ENCODE results near the gene ABHD2.

ABHD2 gene

DNA sequence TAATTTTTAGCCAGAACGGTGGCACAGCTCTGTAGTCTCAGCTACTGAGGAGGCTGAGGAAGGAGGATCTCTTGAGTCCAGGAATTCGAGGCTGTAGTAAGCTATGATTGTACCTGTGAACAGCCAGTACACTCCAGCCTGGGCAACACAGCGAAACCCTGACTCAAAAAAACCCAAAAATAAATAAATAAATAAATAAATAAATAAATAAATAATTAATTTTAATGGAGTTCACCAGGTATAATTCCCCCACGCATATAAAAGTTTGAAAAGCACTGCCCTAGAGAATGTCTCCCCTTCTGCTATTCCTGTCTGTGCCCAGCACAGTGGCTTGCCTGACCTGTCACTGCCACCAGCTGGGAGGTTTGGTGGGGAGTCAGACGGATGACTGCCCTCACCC is 137.3 kb downstream of the ABHD2 start:
- Histone ChIP-seq H3K4me2 (ENCODE audit: low read length) (no peak overlapping the region), H3K27ac (ENCODE audit: low read length) (no peak overlapping the region), H3K79me2 (ENCODE audit: low read length) (no peaks in the 10 kb centered on the region), H3K9ac (ENCODE audit: low read length) (no peak overlapping the region), H3K4me1 (ENCODE audit: low read length) (no peaks in the 10 kb centered on the region), H3K4me3 (ENCODE audit: low read length) (no peak overlapping the region), H4K20me1 (ENCODE audit: insufficient read depth, low read length) (no peaks in the 10 kb centered on the region), H3K9me3 (ENCODE audit: insufficient read depth, low read length) (no peaks in the 10 kb centered on the region), H2AFZ (ENCODE audit: low read depth, low read length) (no peak overlapping the region), H3K27me3 (ENCODE audit: low read depth, low read length) (no peaks in the 10 kb centered on the region), H3K36me3 (replicated peaks; ENCODE audit: low read depth, low read length) (no peaks in the 10 kb centered on the region)
- TF ChIP-seq, protein P1, sequence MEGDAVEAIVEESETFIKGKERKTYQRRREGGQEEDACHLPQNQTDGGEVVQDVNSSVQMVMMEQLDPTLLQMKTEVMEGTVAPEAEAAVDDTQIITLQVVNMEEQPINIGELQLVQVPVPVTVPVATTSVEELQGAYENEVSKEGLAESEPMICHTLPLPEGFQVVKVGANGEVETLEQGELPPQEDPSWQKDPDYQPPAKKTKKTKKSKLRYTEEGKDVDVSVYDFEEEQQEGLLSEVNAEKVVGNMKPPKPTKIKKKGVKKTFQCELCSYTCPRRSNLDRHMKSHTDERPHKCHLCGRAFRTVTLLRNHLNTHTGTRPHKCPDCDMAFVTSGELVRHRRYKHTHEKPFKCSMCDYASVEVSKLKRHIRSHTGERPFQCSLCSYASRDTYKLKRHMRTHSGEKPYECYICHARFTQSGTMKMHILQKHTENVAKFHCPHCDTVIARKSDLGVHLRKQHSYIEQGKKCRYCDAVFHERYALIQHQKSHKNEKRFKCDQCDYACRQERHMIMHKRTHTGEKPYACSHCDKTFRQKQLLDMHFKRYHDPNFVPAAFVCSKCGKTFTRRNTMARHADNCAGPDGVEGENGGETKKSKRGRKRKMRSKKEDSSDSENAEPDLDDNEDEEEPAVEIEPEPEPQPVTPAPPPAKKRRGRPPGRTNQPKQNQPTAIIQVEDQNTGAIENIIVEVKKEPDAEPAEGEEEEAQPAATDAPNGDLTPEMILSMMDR (IDR thresholded peaks at IDR 0.05; ENCODE audit: low read depth, low read length) = no peak
- no peak for TF ChIP-seq EZH2phosphoT487 (IDR thresholded peaks at IDR 0.05; ENCODE audit: low read depth)

- H4K20me1 ChIP-seq (ENCODE audit: insufficient read depth, low read length) = no peaks in the 10 kb centered on the region
- H3K27ac ChIP-seq (ENCODE audit: low read length) = no peak overlapping the region
- no peak overlapping the region for H3K4me2 ChIP-seq (ENCODE audit: low read length)
- no peaks in the 10 kb centered on the region for H3K27me3 ChIP-seq (ENCODE audit: low read depth, low read length)
- no peak overlapping the region for H3K9ac ChIP-seq (ENCODE audit: low read length)
- no peaks in the 10 kb centered on the region for H3K9me3 ChIP-seq (ENCODE audit: insufficient read depth, low read length)
- H3K4me3 ChIP-seq (ENCODE audit: low read length) = no peak overlapping the region
- no peaks in the 10 kb centered on the region for H3K79me2 ChIP-seq (ENCODE audit: low read length)
- H3K4me1 ChIP-seq (ENCODE audit: low read length) = no peaks in the 10 kb centered on the region
- no peak overlapping the region for H2AFZ ChIP-seq (ENCODE audit: low read depth, low read length)
- H3K36me3 ChIP-seq (replicated peaks; ENCODE audit: low read depth, low read length) = no peaks in the 10 kb centered on the region
- no peak for TF ChIP-seq EZH2phosphoT487 (IDR thresholded peaks at IDR 0.05; ENCODE audit: low read depth)
- TF ChIP-seq, protein P1 (IDR thresholded peaks at IDR 0.05; ENCODE audit: low read depth, low read length) = no peak
These were observed 138.3 kb downstream of the ABHD2 start for GRCh38 chr15:89226359-89227221.

GRCh38 chr15:89227425-89227824 is 139.2 kb downstream of the ABHD2 start:
- Histone ChIP-seq H2AFZ (ENCODE audit: low read depth, low read length) (no peak overlapping the region), H3K9me3 (ENCODE audit: insufficient read depth, low read length) (no peaks in the 10 kb centered on the region), H4K20me1 (ENCODE audit: insufficient read depth, low read length) (no peaks in the 10 kb centered on the region)

DNA sequence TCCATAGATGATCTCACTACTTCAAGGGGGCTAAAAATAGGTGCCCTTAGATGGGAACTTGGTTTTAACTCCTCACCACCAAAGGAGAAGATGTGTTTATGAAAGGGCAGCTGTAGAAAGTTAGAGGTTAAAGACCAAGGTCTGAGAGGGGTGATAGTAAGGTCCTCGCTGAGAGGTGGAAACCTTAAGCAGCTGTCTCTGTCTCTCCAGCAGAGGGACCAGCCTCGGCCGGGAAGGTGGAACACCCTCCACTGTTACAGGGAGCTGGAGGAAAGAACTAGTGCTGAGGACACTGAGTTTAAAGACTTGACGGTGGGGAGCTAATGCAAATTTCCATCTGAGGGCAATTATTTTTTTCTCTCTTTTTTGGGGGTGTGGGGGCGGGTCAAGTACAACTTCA is 142.0 kb downstream of the ABHD2 start:
- TF ChIP-seq, protein P1 (IDR thresholded peaks at IDR 0.05; ENCODE audit: low read depth, low read length) = no peak
- TF ChIP-seq EZH2phosphoT487 (IDR thresholded peaks at IDR 0.05; ENCODE audit: low read depth) = no peak
- H3K27ac ChIP-seq (ENCODE audit: low read length) = no peak overlapping the region
- no peak overlapping the region for H3K4me3 ChIP-seq (ENCODE audit: low read length)
- no peak overlapping the region for H3K9ac ChIP-seq (ENCODE audit: low read length)
- H3K79me2 ChIP-seq (ENCODE audit: low read length) = no peaks in the 10 kb centered on the region
- no peaks in the 10 kb centered on the region for H3K4me1 ChIP-seq (ENCODE audit: low read length)
- H3K9me3 ChIP-seq (ENCODE audit: insufficient read depth, low read length) = no peaks in the 10 kb centered on the region
- no peaks in the 10 kb centered on the region for H3K36me3 ChIP-seq (replicated peaks; ENCODE audit: low read depth, low read length)
- H4K20me1 ChIP-seq (ENCODE audit: insufficient read depth, low read length) = no peaks in the 10 kb centered on the region
- no peak overlapping the region for H3K4me2 ChIP-seq (ENCODE audit: low read length)
- H3K27me3 ChIP-seq (ENCODE audit: low read depth, low read length) = peaks cover 9% of the 10 kb centered on the region; the same call in 1 of the 2 replicates
- H2AFZ ChIP-seq (ENCODE audit: low read depth, low read length) = no peak overlapping the region

More at GRCh38 chr15:89227425-89227824, 139.2 kb downstream of the ABHD2 start:
- TF ChIP-seq EZH2phosphoT487 (IDR thresholded peaks at IDR 0.05; ENCODE audit: low read depth) = no peak
- TF ChIP-seq, protein P1 (IDR thresholded peaks at IDR 0.05; ENCODE audit: low read depth, low read length) = no peak
- no peak overlapping the region for H3K9ac ChIP-seq (ENCODE audit: low read length)
- no peak overlapping the region for H3K4me2 ChIP-seq (ENCODE audit: low read length)
- H3K4me1 ChIP-seq (ENCODE audit: low read length) = no peaks in the 10 kb centered on the region
- no peak overlapping the region for H3K4me3 ChIP-seq (ENCODE audit: low read length)
- no peaks in the 10 kb centered on the region for H3K79me2 ChIP-seq (ENCODE audit: low read length)
- no peak overlapping the region for H3K27ac ChIP-seq (ENCODE audit: low read length)
- no peaks in the 10 kb centered on the region for H3K36me3 ChIP-seq (replicated peaks; ENCODE audit: low read depth, low read length)
- no peaks in the 10 kb centered on the region for H3K27me3 ChIP-seq (ENCODE audit: low read depth, low read length)

Data from OCI-LY3 (cell line).